HEK293 (cell line): ENCODE results near the gene AHRR.

Experiments
- CTCF ChIA-PET: fragments of 350-600 bp; formaldehyde crosslinking; extraction: SDS; loops from one replicate; lab custom pipeline; 2021; ENCODE audit warnings: antibody characterized with exemption; lab: Yijun Ruan, JAX
- POLR2A ChIA-PET: fragments of 300-600 bp; formaldehyde crosslinking; extraction: SDS; loops from one replicate; lab custom pipeline; 2020; ENCODE audit warnings: antibody characterized with exemption, inconsistent platforms; lab: Yijun Ruan, JAX
- H3K27ac ChIP-seq: fragments of 200-500 bp; sonication (Bioruptor generic); 2 replicates; pipeline ENCODE4 v1.5.1; 2014; ENCODE audit warnings: low read depth, low read length, control low read depth, inconsistent platforms; ENCODE audit errors: extremely low read depth
- H3K36me3 ChIP-seq, 2 experiments: fragments of 200-500 bp in 1 of 2; sonication (Bioruptor generic) in 1 of 2; 1 replicate in 1 of 2; 2 replicates in 1 of 2; pipeline ENCODE4 v1.5.1; 2014 to 2017; ENCODE audit warnings: inconsistent platforms in 2 of 2, low read length in 2 of 2; ENCODE audit not compliant: control insufficient read depth in 2 of 2, insufficient read depth in 1 of 2
- H3K4me1 ChIP-seq: fragments of 200-500 bp; sonication (Bioruptor generic); 2 replicates; pipeline ENCODE4 v1.5.1; 2014; ENCODE audit warnings: mild to moderate bottlenecking, low read length, inconsistent platforms; ENCODE audit not compliant: control insufficient read depth, insufficient read depth
- H3K4me3 ChIP-seq: 2 replicates; pipeline ENCODE4 v1.5.1; 2011; ENCODE audit warnings: low read depth, mild to moderate bottlenecking, control low read depth, low read length, moderate library complexity
- H3K9me3 ChIP-seq: fragments of 200-500 bp; sonication (Bioruptor generic); 2 replicates; pipeline ENCODE4 v1.5.1; 2014; ENCODE audit warnings: low read depth, low read length, inconsistent platforms; ENCODE audit not compliant: control insufficient read depth, insufficient read depth
- GLIS1 ChIP-seq: fragments of 450-650 bp; formaldehyde crosslinking; IDR thresholded peaks from 2 replicates; pipeline ENCODE4 v1.5.1; 2016; ENCODE audit warnings: missing biosample characterization, missing genetic modification characterization
- OSR2 ChIP-seq: fragments of 450-650 bp; formaldehyde crosslinking; IDR thresholded peaks from 2 replicates; pipeline ENCODE4 v1.5.1; 2016; ENCODE audit warnings: missing biosample characterization, missing genetic modification characterization
- REST ChIP-seq: fragments of 450-650 bp; formaldehyde crosslinking; IDR thresholded peaks from 2 replicates; pipeline ENCODE4 v1.5.1; 2016; ENCODE audit warnings: missing biosample characterization, missing genetic modification characterization
- TSHZ1 ChIP-seq: fragments of 450-650 bp; formaldehyde crosslinking; IDR thresholded peaks from 2 replicates; pipeline ENCODE4 v1.5.1; 2016; ENCODE audit warnings: missing biosample characterization, missing genetic modification characterization, borderline replicate concordance
- YY2 ChIP-seq: fragments of 450-650 bp; formaldehyde crosslinking; IDR thresholded peaks from 2 replicates; pipeline ENCODE4 v1.5.1; 2016; ENCODE audit warnings: missing biosample characterization, missing genetic modification characterization
- ZBTB20 ChIP-seq: fragments of 450-650 bp; formaldehyde crosslinking; IDR thresholded peaks from 2 replicates; pipeline ENCODE4 v1.5.1; 2016; ENCODE audit warnings: missing biosample characterization, missing genetic modification characterization
- ZFP41 ChIP-seq: fragments of 450-650 bp; formaldehyde crosslinking; IDR thresholded peaks from 2 replicates; pipeline ENCODE4 v1.5.1; 2016; ENCODE audit warnings: missing biosample characterization, missing genetic modification characterization, borderline replicate concordance
- ZNF114 ChIP-seq: fragments of 450-650 bp; formaldehyde crosslinking; IDR thresholded peaks from 2 replicates; pipeline ENCODE4 v1.5.0; 2017; ENCODE audit warnings: missing biosample characterization, missing genetic modification characterization
- ZNF132 ChIP-seq: fragments of 450-650 bp; formaldehyde crosslinking; IDR thresholded peaks from 2 replicates; pipeline ENCODE4 v1.5.1; 2017; ENCODE audit warnings: missing biosample characterization, missing genetic modification characterization, borderline replicate concordance
- ZNF223 ChIP-seq: fragments of 450-650 bp; formaldehyde crosslinking; IDR thresholded peaks from 2 replicates; pipeline ENCODE4 v1.5.1; 2016; ENCODE audit warnings: missing biosample characterization, missing genetic modification characterization
- ZNF23 ChIP-seq: fragments of 450-650 bp; formaldehyde crosslinking; IDR thresholded peaks from 2 replicates; pipeline ENCODE4 v1.5.1; 2016; ENCODE audit warnings: missing biosample characterization, missing genetic modification characterization, borderline replicate concordance
- ZNF248 ChIP-seq: fragments of 450-650 bp; formaldehyde crosslinking; IDR thresholded peaks from 2 replicates; pipeline ENCODE4 v1.5.1; 2017; ENCODE audit warnings: missing biosample characterization, missing genetic modification characterization
- ZNF266 ChIP-seq: fragments of 450-650 bp; formaldehyde crosslinking; IDR thresholded peaks from 2 replicates; pipeline ENCODE4 v1.5.1; 2016; ENCODE audit warnings: missing biosample characterization, missing genetic modification characterization, low read depth
- ZNF280C ChIP-seq: fragments of 450-650 bp; formaldehyde crosslinking; IDR thresholded peaks from 2 replicates; pipeline ENCODE4 v1.5.1; 2016; ENCODE audit warnings: missing biosample characterization, missing genetic modification characterization
- ZNF341 ChIP-seq: fragments of 450-650 bp; formaldehyde crosslinking; IDR thresholded peaks from 2 replicates; pipeline ENCODE4; 2016; ENCODE audit warnings: low read depth, missing biosample characterization, missing genetic modification characterization
- ZNF362 ChIP-seq: fragments of 450-650 bp; formaldehyde crosslinking; IDR thresholded peaks from 2 replicates; pipeline ENCODE4 v1.5.1; 2016; ENCODE audit warnings: missing biosample characterization, missing genetic modification characterization
- ZNF391 ChIP-seq: fragments of 450-650 bp; formaldehyde crosslinking; IDR thresholded peaks from 2 replicates; pipeline ENCODE4 v1.5.1; 2016; ENCODE audit warnings: low read depth, missing biosample characterization, missing genetic modification characterization, borderline replicate concordance
- ZNF488 ChIP-seq: fragments of 450-650 bp; formaldehyde crosslinking; IDR thresholded peaks from 2 replicates; pipeline ENCODE4 v1.5.1; 2016; ENCODE audit warnings: missing biosample characterization, missing genetic modification characterization
- ZNF521 ChIP-seq: fragments of 450-650 bp; formaldehyde crosslinking; IDR thresholded peaks from 2 replicates; pipeline ENCODE4 v1.5.1; 2017; ENCODE audit warnings: missing biosample characterization, mild to moderate bottlenecking, missing genetic modification characterization
- ZNF530 ChIP-seq: fragments of 450-650 bp; formaldehyde crosslinking; IDR thresholded peaks from 2 replicates; pipeline ENCODE4 v1.5.1; 2016; ENCODE audit warnings: low read depth, missing biosample characterization, missing genetic modification characterization
- ZNF580 ChIP-seq: fragments of 450-650 bp; formaldehyde crosslinking; IDR thresholded peaks from 2 replicates; pipeline ENCODE4 v1.5.1; 2016; ENCODE audit warnings: missing biosample characterization, missing genetic modification characterization
- ZNF585B ChIP-seq: fragments of 450-650 bp; formaldehyde crosslinking; IDR thresholded peaks from 2 replicates; pipeline ENCODE4 v1.5.1; 2016; ENCODE audit warnings: missing biosample characterization, missing genetic modification characterization
- ZNF621 ChIP-seq: fragments of 450-650 bp; formaldehyde crosslinking; IDR thresholded peaks from 2 replicates; pipeline ENCODE4 v1.5.1; 2017; ENCODE audit warnings: missing biosample characterization, missing genetic modification characterization
- ZNF791 ChIP-seq: fragments of 450-650 bp; formaldehyde crosslinking; IDR thresholded peaks from 2 replicates; pipeline ENCODE4 v1.5.1; 2016; ENCODE audit warnings: missing biosample characterization, missing genetic modification characterization
- ZSCAN5A ChIP-seq: fragments of 450-650 bp; formaldehyde crosslinking; IDR thresholded peaks from 2 replicates; pipeline ENCODE4 v1.5.1; 2016; ENCODE audit warnings: missing biosample characterization, missing genetic modification characterization

The AHRR gene

GRCh38 chr5:476814-477175 lies 155.3 kb downstream of the AHRR start (continued):
- TF ChIP-seq ZNF266 (tag by site-specific recombination): no peak
- no peak for TF ChIP-seq ZNF621 (tag by site-specific recombination)
- no peak for TF ChIP-seq ZNF391
- TF ChIP-seq ZNF114: no peak
- TF ChIP-seq ZNF791 (tag by site-specific recombination): no peak
- no peak for TF ChIP-seq ZNF223 (tag by site-specific recombination)
- no peak for TF ChIP-seq ZNF280C (tag by site-specific recombination)
- no peak for TF ChIP-seq REST
- TF ChIP-seq ZNF530 (tag by site-specific recombination): no peak
- no peak for TF ChIP-seq TSHZ1 (tag by site-specific recombination)

GRCh38 chr5:477247-477646 lies 155.7 kb downstream of the AHRR start:
- Histone ChIP-seq H3K36me3 (no peaks in the 10 kb centered on the region; a peak in 1 of 3 replicates), H3K4me1 (no peaks in the 10 kb centered on the region), H3K9me3 (no peaks in the 10 kb centered on the region), H3K27ac (no peak overlapping the region), H3K4me3 (no peak overlapping the region)
- CTCF ChIA-PET: no interaction called here
- POLR2A ChIA-PET: interaction anchor here (0.6 to 1.2 kb wide), 2 partner anchors 12 to 13 kb away, joined by 3 to 4 read pairs; no protein-coding TSS in a partner anchor
- TF ChIP-seq ZNF488 (tag by site-specific recombination): no peak
- TF ChIP-seq OSR2: no peak
- no peak for TF ChIP-seq ZSCAN5A (tag by site-specific recombination)
- no peak for TF ChIP-seq ZNF132 (tag by site-specific recombination)
- no peak for TF ChIP-seq ZNF362 (tag by site-specific recombination)
- TF ChIP-seq GLIS1: no peak
- no peak for TF ChIP-seq YY2 (tag by site-specific recombination)
- TF ChIP-seq ZBTB20: no peak
- TF ChIP-seq ZNF580 (tag by site-specific recombination): no peak
- no peak for TF ChIP-seq ZNF23 (tag by site-specific recombination)
- no peak for TF ChIP-seq ZFP41 (tag by site-specific recombination)
- TF ChIP-seq ZNF585B (tag by site-specific recombination): no peak
- TF ChIP-seq ZNF248 (tag by site-specific recombination): no peak
- no peak for TF ChIP-seq ZNF521 (tag by site-specific recombination)
- TF ChIP-seq ZNF341 (tag by site-specific recombination): no peak
